ENCODE data around the gene EPS15.

EPS15 gene

GRCh38 chr1:51555866-51556619, 37.0 kb upstream of the EPS15 start:
- Histone ChIP-seq H3K4me1 (ENCODE audit: insufficient read depth, low read length) (peaks cover 2% of the 10 kb centered on the region), H3K36me3 (ENCODE audit: insufficient read depth, low read length) (no peaks in the 10 kb centered on the region), H3K9me3 (ENCODE audit: low read length) (no peaks in the 10 kb centered on the region), H3K4me3 (ENCODE audit: low read length) (no peak overlapping the region), H2AFZ (ENCODE audit: low read depth, low read length) (no peak overlapping the region), H3K27me3 (ENCODE audit: insufficient read depth, low read length) (no peaks in the 10 kb centered on the region)

- H3K36me3 ChIP-seq (ENCODE audit: insufficient read depth, low read length) = no peaks in the 10 kb centered on the region
Observed at GRCh38 chr1:51553911-51554310, 34.8 kb upstream of the EPS15 start.

GRCh38 chr1:51552929-51553807, 34.1 kb upstream of the EPS15 start:
- Histone ChIP-seq H3K9me3 (ENCODE audit: low read length) (no peaks in the 10 kb centered on the region), H3K4me3 (ENCODE audit: low read length) (no peak overlapping the region), H2AFZ (ENCODE audit: low read depth, low read length) (no peak overlapping the region), H3K27me3 (ENCODE audit: insufficient read depth, low read length) (no peaks in the 10 kb centered on the region), H3K36me3 (ENCODE audit: insufficient read depth, low read length) (no peaks in the 10 kb centered on the region), H3K4me1 (ENCODE audit: insufficient read depth, low read length) (no peaks in the 10 kb centered on the region)

More at GRCh38 chr1:51553911-51554310, 34.8 kb upstream of the EPS15 start:
- peaks cover 2% of the 10 kb centered on the region for H3K4me1 ChIP-seq (ENCODE audit: insufficient read depth, low read length)
- no peak overlapping the region for H3K4me3 ChIP-seq (ENCODE audit: low read length)
- H3K27me3 ChIP-seq (ENCODE audit: insufficient read depth, low read length) = no peaks in the 10 kb centered on the region
- H2AFZ ChIP-seq (ENCODE audit: low read depth, low read length) = no peak overlapping the region
- no peaks in the 10 kb centered on the region for H3K9me3 ChIP-seq (ENCODE audit: low read length)

- no peak overlapping the region for H3K4me3 ChIP-seq (ENCODE audit: low read length)
- no peaks in the 10 kb centered on the region for H3K27me3 ChIP-seq (ENCODE audit: insufficient read depth, low read length)
- H3K36me3 ChIP-seq (ENCODE audit: insufficient read depth, low read length) = no peaks in the 10 kb centered on the region
- no peaks in the 10 kb centered on the region for H3K9me3 ChIP-seq (ENCODE audit: low read length)
- no peaks in the 10 kb centered on the region for H3K4me1 ChIP-seq (ENCODE audit: insufficient read depth, low read length)
- no peak overlapping the region for H2AFZ ChIP-seq (ENCODE audit: low read depth, low read length)
Observed at GRCh38 chr1:51551848-51552296, 32.8 kb upstream of the EPS15 start.

GRCh38 chr1:51551081-51551480, 32.0 kb upstream of the EPS15 start:
- no peaks in the 10 kb centered on the region for H3K4me1 ChIP-seq (ENCODE audit: insufficient read depth, low read length)
- no peak overlapping the region for H2AFZ ChIP-seq (ENCODE audit: low read depth, low read length)
- no peaks in the 10 kb centered on the region for H3K27me3 ChIP-seq (ENCODE audit: insufficient read depth, low read length)

GRCh38 chr1:51549901-51550300, 30.8 kb upstream of the EPS15 start:
- Histone ChIP-seq H3K9me3 (ENCODE audit: low read length) (no peaks in the 10 kb centered on the region), H2AFZ (ENCODE audit: low read depth, low read length) (no peak overlapping the region), H3K4me3 (ENCODE audit: low read length) (no peak overlapping the region), H3K4me1 (ENCODE audit: insufficient read depth, low read length) (no peaks in the 10 kb centered on the region), H3K27me3 (ENCODE audit: insufficient read depth, low read length) (no peaks in the 10 kb centered on the region), H3K36me3 (ENCODE audit: insufficient read depth, low read length) (no peaks in the 10 kb centered on the region)

More at GRCh38 chr1:51551081-51551480, 32.0 kb upstream of the EPS15 start:
- Histone ChIP-seq H3K9me3 (ENCODE audit: low read length) (no peaks in the 10 kb centered on the region), H3K36me3 (ENCODE audit: insufficient read depth, low read length) (no peaks in the 10 kb centered on the region), H3K4me3 (ENCODE audit: low read length) (no peak overlapping the region)

GRCh38 chr1:51549016-51549619, 30.1 kb upstream of the EPS15 start:
- Histone ChIP-seq H3K36me3 (ENCODE audit: insufficient read depth, low read length) (no peaks in the 10 kb centered on the region), H3K27me3 (ENCODE audit: insufficient read depth, low read length) (no peaks in the 10 kb centered on the region), H3K4me1 (ENCODE audit: insufficient read depth, low read length) (no peaks in the 10 kb centered on the region), H3K4me3 (ENCODE audit: low read length) (no peak overlapping the region), H3K9me3 (ENCODE audit: low read length) (no peaks in the 10 kb centered on the region), H2AFZ (ENCODE audit: low read depth, low read length) (no peak overlapping the region)

- no peak overlapping the region for H2AFZ ChIP-seq (ENCODE audit: low read depth, low read length)
- no peaks in the 10 kb centered on the region for H3K4me1 ChIP-seq (ENCODE audit: insufficient read depth, low read length)
- H3K9me3 ChIP-seq (ENCODE audit: low read length) = no peaks in the 10 kb centered on the region
Observed at GRCh38 chr1:51543858-51544257, 24.8 kb upstream of the EPS15 start.

GRCh38 chr1:51542158-51542953, 23.3 kb upstream of the EPS15 start:
- H2AFZ ChIP-seq (ENCODE audit: low read depth, low read length) = no peak overlapping the region
- no peaks in the 10 kb centered on the region for H3K27me3 ChIP-seq (ENCODE audit: insufficient read depth, low read length)
- H3K4me3 ChIP-seq (ENCODE audit: low read length) = no peak overlapping the region
- no peaks in the 10 kb centered on the region for H3K4me1 ChIP-seq (ENCODE audit: insufficient read depth, low read length)
- no peaks in the 10 kb centered on the region for H3K9me3 ChIP-seq (ENCODE audit: low read length)
- no peaks in the 10 kb centered on the region for H3K36me3 ChIP-seq (ENCODE audit: insufficient read depth, low read length)

More at GRCh38 chr1:51543858-51544257, 24.8 kb upstream of the EPS15 start:
- no peaks in the 10 kb centered on the region for H3K27me3 ChIP-seq (ENCODE audit: insufficient read depth, low read length)
- no peaks in the 10 kb centered on the region for H3K36me3 ChIP-seq (ENCODE audit: insufficient read depth, low read length)
- H3K4me3 ChIP-seq (ENCODE audit: low read length) = no peak overlapping the region

GRCh38 chr1:51541313-51542050, 22.4 kb upstream of the EPS15 start:
- Histone ChIP-seq H3K36me3 (ENCODE audit: insufficient read depth, low read length) (no peaks in the 10 kb centered on the region), H3K9me3 (ENCODE audit: low read length) (no peaks in the 10 kb centered on the region), H3K27me3 (ENCODE audit: insufficient read depth, low read length) (no peaks in the 10 kb centered on the region), H3K4me3 (ENCODE audit: low read length) (no peak overlapping the region), H3K4me1 (ENCODE audit: insufficient read depth, low read length) (no peaks in the 10 kb centered on the region), H2AFZ (ENCODE audit: low read depth, low read length) (no peak overlapping the region)

- no peaks in the 10 kb centered on the region for H3K27me3 ChIP-seq (ENCODE audit: insufficient read depth, low read length)
- H3K4me3 ChIP-seq (ENCODE audit: low read length) = no peak overlapping the region
- H3K36me3 ChIP-seq (ENCODE audit: insufficient read depth, low read length) = no peaks in the 10 kb centered on the region
- H3K4me1 ChIP-seq (ENCODE audit: insufficient read depth, low read length) = no peaks in the 10 kb centered on the region
- H3K9me3 ChIP-seq (ENCODE audit: low read length) = no peaks in the 10 kb centered on the region
- no peak overlapping the region for H2AFZ ChIP-seq (ENCODE audit: low read depth, low read length)
Observed at GRCh38 chr1:51537568-51537967, 18.5 kb upstream of the EPS15 start.

- no peak overlapping the region for H3K4me3 ChIP-seq (ENCODE audit: low read length)
Observed at GRCh38 chr1:51535006-51535592, 16.0 kb upstream of the EPS15 start.

More at GRCh38 chr1:51535006-51535592, 16.0 kb upstream of the EPS15 start:
- H3K4me1 ChIP-seq (ENCODE audit: insufficient read depth, low read length) = no peaks in the 10 kb centered on the region
- peak overlapping the region; percentile 38 for H2AFZ ChIP-seq (ENCODE audit: low read depth, low read length)
- H3K36me3 ChIP-seq (ENCODE audit: insufficient read depth, low read length) = no peaks in the 10 kb centered on the region
- H3K9me3 ChIP-seq (ENCODE audit: low read length) = no peaks in the 10 kb centered on the region
- H3K27me3 ChIP-seq (ENCODE audit: insufficient read depth, low read length) = peaks cover 4% of the 10 kb centered on the region

Data from neuron (in vitro differentiated cells).